ENCODE measurements around the gene FILIP1L.

Gene FILIP1L

DNA sequence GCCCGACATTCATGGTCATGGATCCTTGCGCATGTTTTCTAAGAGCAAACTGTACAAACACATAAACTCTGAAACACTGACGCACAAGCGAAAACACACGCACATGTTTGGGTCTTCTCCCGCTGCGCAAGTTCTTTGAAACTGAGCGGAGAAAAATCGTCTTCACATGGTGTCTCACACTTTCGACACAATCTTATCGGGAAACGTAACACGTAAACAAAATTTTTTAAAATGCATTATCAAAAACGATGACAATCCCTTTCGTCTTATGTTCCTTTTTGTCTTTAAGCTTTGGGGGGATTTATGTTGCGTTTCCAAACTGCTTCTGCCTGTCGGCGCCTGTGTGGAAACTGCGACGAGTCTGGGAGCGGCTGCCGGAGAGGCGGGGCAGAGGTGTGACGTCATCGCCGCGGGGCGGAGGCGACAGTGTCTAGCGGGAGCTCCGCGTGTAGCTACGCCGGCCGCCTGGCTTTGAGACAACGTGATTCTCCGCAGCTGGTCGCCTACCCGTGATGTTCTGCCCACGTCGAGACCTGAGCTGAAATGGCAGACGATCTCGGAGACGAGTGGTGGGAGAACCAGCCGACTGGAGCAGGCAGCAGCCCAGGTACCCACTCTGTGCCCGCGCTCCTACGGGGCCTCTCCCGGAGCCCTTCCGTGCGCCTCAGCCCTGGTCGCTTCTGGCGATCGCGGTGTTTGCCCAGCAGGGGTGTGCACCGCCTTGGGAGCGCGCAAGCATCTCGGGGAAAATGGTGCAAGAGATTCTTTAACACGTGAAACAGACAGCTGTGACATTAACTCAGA lies 296.7 kb downstream of the FILIP1L start, which contains the start of gene CMSS1:
Gene CMSS1 (plus strand): TSS at position 426 of the 804 bp plus-strand sequence.
- DNase-seq (ENCODE audit: low read depth in 2 of 3, low spot score in 1 of 3), result peak; percentile 91 to 96 (median 95)

DNA sequence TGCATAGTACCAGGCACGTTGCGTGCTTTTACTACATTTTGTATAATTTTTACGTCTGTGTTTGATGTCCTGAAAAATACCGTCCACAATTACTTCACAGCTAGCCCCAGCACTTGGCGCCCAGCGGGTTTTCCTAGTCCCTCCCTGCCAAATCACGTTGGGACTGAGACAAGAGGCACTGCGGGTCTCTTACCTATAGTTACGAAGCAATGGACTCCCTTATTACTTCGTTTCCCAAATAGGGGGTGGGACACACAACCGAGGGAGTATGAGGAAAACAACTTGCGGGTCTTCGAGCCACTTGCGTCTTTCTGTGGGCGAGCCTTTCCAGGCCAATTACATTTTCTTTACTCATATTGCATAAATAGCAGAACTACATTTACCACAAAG lies 297.3 kb downstream of the FILIP1L start:
- peak in 1 of 3 donors; percentile 3 for DNase-seq (ENCODE audit: low read depth in 2 of 3, low spot score in 1 of 3)

DNA sequence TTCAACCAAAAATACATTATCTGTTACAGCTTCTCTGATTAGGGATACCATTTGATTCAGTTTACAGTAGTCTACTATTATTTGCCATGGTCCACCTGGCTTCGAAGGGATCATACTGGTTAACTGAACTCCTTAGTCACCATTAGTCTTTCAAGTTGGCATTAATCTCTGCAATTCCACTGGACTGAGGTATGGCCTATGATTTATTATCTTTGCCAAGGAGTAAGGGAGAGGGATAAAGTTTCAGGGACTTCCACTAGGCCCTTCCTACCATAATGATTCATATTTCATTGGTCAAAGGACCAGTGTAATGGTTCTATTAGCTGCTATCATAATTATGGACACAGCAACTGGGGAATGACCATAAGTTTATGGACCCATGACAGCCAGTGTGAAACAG lies 303.9 kb downstream of the FILIP1L start:
- no peak for DNase-seq (ENCODE audit: low read depth in 2 of 3, low spot score in 1 of 3)

DNA sequence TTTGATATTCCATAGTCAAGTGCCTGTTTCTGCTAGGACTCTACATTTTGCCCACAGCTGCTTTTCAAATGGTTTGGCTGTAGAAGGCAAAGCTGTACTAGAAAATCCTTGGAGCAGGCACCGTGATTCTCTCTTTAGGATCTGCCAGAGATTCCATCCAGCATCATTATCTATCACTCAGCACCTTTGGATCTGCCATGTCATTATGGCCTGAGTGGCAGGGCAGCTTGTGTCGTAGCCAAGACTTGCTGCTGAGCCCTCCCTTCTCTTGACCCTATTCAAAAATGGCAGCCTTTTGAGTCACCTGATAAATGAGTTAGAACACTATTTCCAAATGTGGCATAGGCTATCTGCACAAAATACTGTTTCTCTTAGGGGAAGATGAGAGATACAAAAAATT lies 304.7 kb downstream of the FILIP1L start:
- no peak for DNase-seq (ENCODE audit: low read depth in 2 of 3, low spot score in 1 of 3)

DNA sequence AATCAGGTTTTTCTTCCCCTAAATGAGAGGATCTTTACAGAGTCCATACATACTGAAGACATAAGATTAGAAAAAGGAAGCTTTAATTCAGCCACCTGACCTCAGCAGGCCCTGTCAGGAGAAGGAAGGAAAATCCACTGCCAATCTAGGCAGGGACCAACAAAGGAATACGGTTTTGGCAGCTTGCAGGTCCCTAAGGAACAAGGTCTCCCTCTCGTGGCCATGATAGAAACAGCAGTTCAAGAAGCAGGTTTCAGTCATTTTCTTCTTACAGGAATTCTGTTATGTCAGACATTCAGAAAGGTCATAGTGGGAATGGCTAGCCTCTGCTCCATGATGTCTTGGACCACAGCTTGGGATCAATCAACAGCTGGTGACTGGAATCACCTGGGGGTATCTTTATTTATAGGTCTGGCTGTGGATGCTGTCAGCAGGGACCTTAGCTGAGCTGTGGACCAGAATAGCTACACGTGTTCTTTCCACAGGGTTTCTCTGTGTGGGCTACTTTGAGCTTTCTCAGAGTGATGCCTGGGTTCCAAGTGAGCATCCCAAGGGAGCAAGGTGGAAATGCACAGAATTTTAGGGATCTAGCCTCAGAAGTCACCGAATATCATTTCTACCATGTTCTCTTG lies 306.0 kb downstream of the FILIP1L start:
- peak in 1 of 3 donors; percentile 48 for DNase-seq (ENCODE audit: low read depth in 2 of 3, low spot score in 1 of 3)

DNA sequence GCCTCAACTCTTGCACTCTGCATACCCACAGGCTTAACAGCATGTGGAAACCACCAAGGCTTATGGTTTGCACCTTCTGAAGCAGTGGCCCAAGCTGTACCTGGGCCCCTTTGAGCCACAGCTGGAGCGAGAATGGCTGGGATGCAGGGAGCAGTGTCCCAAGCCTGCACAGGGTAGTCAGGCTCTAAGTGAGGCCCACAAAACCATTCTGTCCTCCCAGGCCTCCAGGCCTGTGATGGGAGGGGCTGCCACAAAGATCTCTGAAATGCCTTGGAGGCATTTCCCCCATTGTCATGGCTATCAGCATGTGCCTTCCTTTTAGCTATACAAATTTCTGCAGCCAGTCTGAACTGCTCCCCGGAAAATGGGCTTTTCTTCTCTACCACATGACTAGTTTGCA lies 309.1 kb downstream of the FILIP1L start:
- no peak for DNase-seq (ENCODE audit: low read depth in 2 of 3, low spot score in 1 of 3)

DNA sequence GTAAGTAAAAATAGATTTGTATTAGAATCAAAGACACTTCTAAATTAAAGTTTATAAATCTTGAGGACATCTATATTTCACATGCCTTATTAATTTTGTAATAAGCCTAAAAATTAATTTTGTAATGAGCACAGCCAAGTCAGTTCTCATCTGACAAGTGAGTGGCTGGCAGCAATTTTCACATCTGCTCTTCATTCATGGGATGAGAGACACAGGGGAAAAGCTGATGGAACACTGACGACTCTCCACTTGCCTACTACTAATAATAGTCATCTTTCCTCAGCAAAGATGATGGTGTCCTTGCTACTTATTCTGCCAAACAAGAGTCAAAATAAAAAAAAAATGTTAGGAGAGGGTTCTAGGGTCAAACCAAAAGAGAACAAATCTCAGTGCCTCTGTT lies 311.0 kb downstream of the FILIP1L start:
- DNase-seq (ENCODE audit: low read depth in 2 of 3, low spot score in 1 of 3), result no peak

DNA sequence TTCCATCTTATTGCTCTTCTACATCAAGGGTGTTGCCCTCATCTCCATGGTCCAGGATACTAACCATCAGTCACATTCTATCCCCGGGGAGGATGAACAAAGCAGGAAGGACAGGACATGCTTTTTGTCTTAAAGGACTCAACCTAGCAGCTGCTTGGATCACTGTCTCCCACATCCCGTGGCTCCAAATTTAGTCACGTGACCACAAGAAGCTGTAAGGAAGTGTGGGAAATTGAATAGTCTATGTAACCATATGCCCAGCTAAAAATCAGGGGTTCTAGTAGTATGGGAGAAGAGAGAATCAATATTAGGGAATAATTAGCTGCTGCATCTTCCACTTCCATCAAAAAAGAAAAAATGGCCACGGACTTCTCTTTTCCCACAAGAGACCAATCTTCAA lies 314.9 kb downstream of the FILIP1L start:
- no peak for DNase-seq (ENCODE audit: low read depth in 2 of 3, low spot score in 1 of 3)

DNA sequence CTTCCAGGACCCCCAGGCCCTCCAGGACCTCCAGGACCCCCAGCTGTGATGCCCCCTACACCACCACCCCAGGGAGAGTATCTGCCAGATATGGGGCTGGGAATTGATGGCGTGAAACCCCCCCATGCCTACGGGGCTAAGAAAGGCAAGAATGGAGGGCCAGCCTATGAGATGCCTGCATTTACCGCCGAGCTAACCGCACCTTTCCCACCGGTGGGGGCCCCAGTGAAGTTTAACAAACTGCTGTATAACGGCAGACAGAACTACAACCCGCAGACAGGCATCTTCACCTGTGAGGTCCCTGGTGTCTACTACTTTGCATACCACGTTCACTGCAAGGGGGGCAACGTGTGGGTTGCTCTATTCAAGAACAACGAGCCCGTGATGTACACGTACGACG lies 318.7 kb downstream of the FILIP1L start:
- no peak for DNase-seq (ENCODE audit: low read depth in 2 of 3, low spot score in 1 of 3)

DNA sequence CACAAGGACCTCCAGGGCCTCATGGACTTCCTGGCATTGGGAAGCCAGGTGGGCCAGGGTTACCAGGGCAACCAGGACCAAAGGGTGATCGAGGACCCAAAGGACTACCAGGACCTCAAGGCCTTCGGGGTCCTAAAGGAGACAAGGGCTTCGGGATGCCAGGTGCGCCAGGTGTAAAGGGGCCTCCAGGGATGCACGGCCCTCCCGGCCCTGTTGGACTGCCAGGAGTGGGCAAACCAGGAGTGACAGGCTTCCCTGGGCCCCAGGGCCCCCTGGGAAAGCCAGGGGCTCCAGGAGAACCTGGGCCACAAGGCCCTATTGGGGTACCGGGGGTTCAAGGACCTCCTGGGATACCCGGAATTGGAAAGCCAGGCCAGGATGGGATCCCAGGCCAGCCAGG lies 319.8 kb downstream of the FILIP1L start:
- DNase-seq (ENCODE audit: low read depth in 2 of 3, low spot score in 1 of 3), result no peak

DNA sequence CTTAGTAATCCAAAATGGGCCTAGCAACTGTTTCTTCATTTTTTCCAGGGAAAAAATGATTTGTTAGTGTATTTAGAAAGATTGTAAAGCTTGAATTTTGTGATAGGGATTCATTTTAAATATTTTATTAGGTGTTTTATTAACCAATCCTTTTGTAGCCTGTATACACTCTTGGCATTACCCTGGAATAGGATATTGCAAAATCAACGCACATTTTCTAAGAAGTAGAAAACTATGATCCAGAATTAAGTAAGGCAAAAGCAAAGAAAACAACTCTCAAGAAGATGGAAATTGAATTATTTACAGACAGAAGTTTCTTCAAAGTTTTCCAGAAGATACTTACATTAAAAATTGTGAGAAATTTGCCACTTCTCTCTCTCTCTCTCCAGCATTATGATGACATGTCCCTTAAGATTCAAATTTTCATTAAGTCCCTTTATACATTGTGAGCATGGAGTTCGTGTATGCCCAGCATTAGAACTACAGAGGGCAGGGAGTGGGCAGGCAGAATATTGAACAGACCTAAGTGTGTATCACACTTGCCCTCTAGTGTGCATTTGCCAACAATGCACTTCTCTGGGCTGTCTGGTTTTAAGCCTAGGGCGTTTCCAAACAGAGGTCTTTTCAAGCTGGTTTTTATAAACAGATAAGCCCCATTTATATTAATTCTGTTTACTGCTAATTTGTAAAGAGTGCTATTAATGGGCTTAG lies 325.1 kb downstream of the FILIP1L start:
- peak in 1 of 3 donors; percentile 4 for DNase-seq (ENCODE audit: low read depth in 2 of 3, low spot score in 1 of 3)

All from stimulated activated CD4-positive, alpha-beta T cell treated with anti-CD3 and anti-CD28 coated beads, Interleukin-12 subunit alpha, Interleukin-12 subunit beta, amount 100 ng/mL, for 48 hours (primary cell).